GM19467 (cell line): Measurements from ENCODE around the gene MSRB1.

ENCODE experiments used
- ATAC-seq: cut with Tn5 transposase; IDR thresholded peaks from one replicate; pipeline ENCODE4 v1.9.1; 2021; ENCODE audit warnings: mild to moderate bottlenecking, moderate library complexity; ENCODE audit not compliant: unreplicated experiment

Gene MSRB1

GRCh38 chr16:1942810-1943726 is at the start of gene MSRB1:
Gene MSRB1 (minus strand): TSS chr16:1943199. CDS start chr16:1943156, 43 bp downstream.
- ATAC-seq = peak; percentile 80

GRCh38 chr16:1991948-1992703 is 49.1 kb upstream of the MSRB1 start:
- peak; percentile 41 for ATAC-seq

GRCh38 chr16:1991588-1991947 is 48.6 kb upstream of the MSRB1 start:
- no peak for ATAC-seq

- peak; percentile 43 for ATAC-seq
Observed at GRCh38 chr16:1991135-1991551, 48.1 kb upstream of the MSRB1 start.

- no peak for ATAC-seq
Observed at GRCh38 chr16:1990351-1991134, 47.5 kb upstream of the MSRB1 start.

GRCh38 chr16:1990101-1990350 is 47.0 kb upstream of the MSRB1 start:
- ATAC-seq = no peak

- ATAC-seq = no peak
Observed at GRCh38 chr16:1989209-1990100, 46.5 kb upstream of the MSRB1 start, which contains the start of gene SYNGR3. Gene SYNGR3 (plus strand): TSS chr16:1989970. CDS start chr16:1990103, 133 bp downstream.

- no peak for ATAC-seq
Observed at GRCh38 chr16:1987198-1987597, 44.2 kb upstream of the MSRB1 start.

- ATAC-seq = no peak
Observed at GRCh38 chr16:1985466-1986150, 42.6 kb upstream of the MSRB1 start.

GRCh38 chr16:1984347-1985225 is 41.6 kb upstream of the MSRB1 start:
- peak; percentile 4 for ATAC-seq

GRCh38 chr16:1983544-1984346 is 40.7 kb upstream of the MSRB1 start, which contains the start of gene GFER:
Gene GFER (plus strand): TSS chr16:1984193. CDS start chr16:1984219, 26 bp downstream.
- ATAC-seq = peak; percentile 68

GRCh38 chr16:1982991-1983543 is 40.1 kb upstream of the MSRB1 start:
- ATAC-seq = no peak

- ATAC-seq = no peak
Observed at GRCh38 chr16:1982013-1982433, 39.0 kb upstream of the MSRB1 start.

- no peak for ATAC-seq
Observed at GRCh38 chr16:1981398-1981836, 38.4 kb upstream of the MSRB1 start, which contains the start of gene NOXO1. Gene NOXO1 (minus strand): TSS chr16:1981469. CDS start chr16:1981179, 290 bp downstream.

- no peak for ATAC-seq
Observed at GRCh38 chr16:1980770-1981087, 37.7 kb upstream of the MSRB1 start.

- ATAC-seq = no peak
Observed at GRCh38 chr16:1980030-1980769, 37.2 kb upstream of the MSRB1 start.
